ENCODE results near the gene NCBP1. TPM values are rescaled to one million over a fixed set of nuclear protein-coding genes. Genes with fewer than 3 reads are reported as not detected.

Gene NCBP1
- polyA plus RNA-seq, 1 of the 3 experiments (the other 2 are of a cell fraction), result 11.3 TPM

DNA sequence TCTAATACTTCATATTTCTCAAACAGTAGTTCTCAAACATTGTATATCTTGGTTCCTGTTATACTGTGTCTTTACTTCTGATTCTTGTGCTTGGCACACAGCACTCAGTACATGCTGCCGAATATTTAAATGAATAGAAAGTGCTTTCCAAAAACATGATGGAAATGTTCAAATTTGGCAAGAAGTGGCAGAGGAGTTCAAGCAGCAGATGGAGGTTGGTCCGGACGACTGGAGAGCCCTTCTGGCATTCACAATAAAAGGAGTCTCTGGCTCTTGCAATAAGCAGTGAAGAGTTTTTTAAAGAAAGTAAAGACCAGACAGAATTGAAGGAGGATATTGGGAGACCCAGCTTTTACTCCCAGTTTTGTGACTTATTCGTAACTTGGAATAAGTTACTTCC lies 36.7 kb upstream of the NCBP1 start:
- Histone ChIP-seq H3F3A (replicated peaks; ENCODE audit: insufficient read depth) (no peaks in the 10 kb centered on the region), H3K27me3 (ENCODE audit: insufficient read depth) (no peaks in the 10 kb centered on the region), H3K9me3 (no peaks in the 10 kb centered on the region), H3K36me3 (replicated peaks in 1 of 2; ENCODE audit: control insufficient read depth in 1 of 2, insufficient read depth in 2 of 2, low read length in 1 of 2) (peaks cover 0 to 29% of the 10 kb centered on the region in 2 experiments), H4K20me1 (ENCODE audit: insufficient read depth) (no peaks in the 10 kb centered on the region), H3K4me1 (ENCODE audit: control insufficient read depth in 1 of 2, insufficient read depth in 2 of 2, low read depth in 1 of 2, low read length in 1 of 2) (peaks cover 0 to 35% of the 10 kb centered on the region in 2 experiments; a peak in 2 of 4 replicates), H3K79me2 (ENCODE audit: insufficient read depth) (no peaks in the 10 kb centered on the region), H3K4me3 (ENCODE audit: low read depth in 2 of 2, low read length in 1 of 2) (no peak overlapping the region), H3K9ac (no peak overlapping the region), H3K4me2 (no peak overlapping the region), H3K9me2 (no peaks in the 10 kb centered on the region), H3K27ac (ENCODE audit: low read depth in 2 of 2, low read length in 1 of 2) (0 out of 4 replicates have a peak overlapping the region, but pooled peaks of 1 of the 2 experiments have one; percentile 9), H2AFZ (ENCODE audit: low read depth) (no peak overlapping the region)
- TF ChIP-seq FOSL2 (IDR thresholded peaks at IDR 0.05; ENCODE audit: borderline replicate concordance, low read depth), result no peak
- TF ChIP-seq, protein P1, sequence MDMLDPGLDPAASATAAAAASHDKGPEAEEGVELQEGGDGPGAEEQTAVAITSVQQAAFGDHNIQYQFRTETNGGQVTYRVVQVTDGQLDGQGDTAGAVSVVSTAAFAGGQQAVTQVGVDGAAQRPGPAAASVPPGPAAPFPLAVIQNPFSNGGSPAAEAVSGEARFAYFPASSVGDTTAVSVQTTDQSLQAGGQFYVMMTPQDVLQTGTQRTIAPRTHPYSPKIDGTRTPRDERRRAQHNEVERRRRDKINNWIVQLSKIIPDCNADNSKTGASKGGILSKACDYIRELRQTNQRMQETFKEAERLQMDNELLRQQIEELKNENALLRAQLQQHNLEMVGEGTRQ (IDR thresholded peaks at IDR 0.05; ENCODE audit: borderline replicate concordance, low read depth, low read length), result no peak
- TF ChIP-seq TCF12 (IDR thresholded peaks at IDR 0.05), result no peak
- no peak for TF ChIP-seq RCOR1 (IDR thresholded peaks at IDR 0.05; ENCODE audit: low read length)
- ChIA-PET POLR2A (interaction anchor here (0.6 kb wide), 1 partner anchor 87 kb away, joined by 4 read pairs; no protein-coding TSS in a partner anchor), CTCF (interaction anchor here (4.1 to 28.6 kb wide), 5 partner anchors 16 to 127 kb away, joined by 26 to 677 read pairs (median 101); partner anchors contain the start of gene TMOD1)
- no peak for DNase-seq
- WGBS (ENCODE audit: low lambda C conversion rate), result 92% methylated on average over 4 of the region's 4 CpGs

DNA sequence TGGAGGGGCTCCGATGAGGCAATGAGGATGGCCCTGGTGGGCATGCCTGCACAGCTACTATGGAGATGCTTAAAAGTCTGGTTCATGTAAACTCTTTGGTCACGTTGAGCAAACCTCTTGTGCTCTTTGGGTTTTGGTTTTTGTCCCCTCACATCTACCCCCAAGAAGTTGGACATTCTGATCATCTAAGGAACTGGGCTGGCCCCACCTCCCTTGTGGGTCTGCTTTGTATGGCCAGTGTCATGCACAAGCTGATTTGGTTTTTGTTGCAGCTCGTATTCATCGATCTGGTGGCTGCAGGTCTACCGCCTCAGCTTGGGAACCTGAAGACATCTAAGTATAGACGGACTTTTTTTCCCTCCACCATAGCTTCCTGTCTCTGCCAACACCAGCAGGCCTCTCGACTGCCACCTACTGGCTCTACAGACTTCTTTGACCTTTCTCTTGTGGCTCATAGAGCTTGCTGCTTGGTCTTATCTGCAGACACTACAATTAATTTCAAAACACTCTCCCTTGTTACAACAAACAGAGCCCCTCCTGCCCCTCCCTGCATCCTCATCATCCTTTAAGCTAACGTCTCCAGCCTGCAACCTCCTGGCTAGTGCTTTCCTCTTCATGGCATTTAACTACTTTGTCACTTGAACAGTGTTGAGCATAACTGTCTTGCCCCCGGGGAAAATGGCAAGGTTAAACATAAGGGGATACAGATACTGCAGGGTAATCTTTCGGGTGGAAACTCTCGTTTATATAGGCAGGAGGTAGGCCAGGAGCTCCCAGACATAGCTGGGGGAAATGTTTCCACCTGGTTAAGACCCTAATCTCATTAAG lies 34.9 kb upstream of the NCBP1 start:
- peak; percentile 71 for DNase-seq
- no peaks in the 10 kb centered on the region for H3K27me3 ChIP-seq (ENCODE audit: insufficient read depth)
- no peak overlapping the region for H3K4me3 ChIP-seq (ENCODE audit: low read depth in 2 of 2, low read length in 1 of 2)
- no peaks in the 10 kb centered on the region for H3K79me2 ChIP-seq (ENCODE audit: insufficient read depth)
- H2AFZ ChIP-seq (ENCODE audit: low read depth), result no peak overlapping the region
- TF ChIP-seq POLR2AphosphoS5 (IDR thresholded peaks at IDR 0.05; ENCODE audit: low read depth, low read length), result 0 out of 2 replicates have a peak, but pooled peaks have one; percentile 17
- no peak for TF ChIP-seq ELF1 (IDR thresholded peaks at IDR 0.05)
- TF ChIP-seq, protein P2, sequence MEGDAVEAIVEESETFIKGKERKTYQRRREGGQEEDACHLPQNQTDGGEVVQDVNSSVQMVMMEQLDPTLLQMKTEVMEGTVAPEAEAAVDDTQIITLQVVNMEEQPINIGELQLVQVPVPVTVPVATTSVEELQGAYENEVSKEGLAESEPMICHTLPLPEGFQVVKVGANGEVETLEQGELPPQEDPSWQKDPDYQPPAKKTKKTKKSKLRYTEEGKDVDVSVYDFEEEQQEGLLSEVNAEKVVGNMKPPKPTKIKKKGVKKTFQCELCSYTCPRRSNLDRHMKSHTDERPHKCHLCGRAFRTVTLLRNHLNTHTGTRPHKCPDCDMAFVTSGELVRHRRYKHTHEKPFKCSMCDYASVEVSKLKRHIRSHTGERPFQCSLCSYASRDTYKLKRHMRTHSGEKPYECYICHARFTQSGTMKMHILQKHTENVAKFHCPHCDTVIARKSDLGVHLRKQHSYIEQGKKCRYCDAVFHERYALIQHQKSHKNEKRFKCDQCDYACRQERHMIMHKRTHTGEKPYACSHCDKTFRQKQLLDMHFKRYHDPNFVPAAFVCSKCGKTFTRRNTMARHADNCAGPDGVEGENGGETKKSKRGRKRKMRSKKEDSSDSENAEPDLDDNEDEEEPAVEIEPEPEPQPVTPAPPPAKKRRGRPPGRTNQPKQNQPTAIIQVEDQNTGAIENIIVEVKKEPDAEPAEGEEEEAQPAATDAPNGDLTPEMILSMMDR (IDR thresholded peaks at IDR 0.05), result peak; percentile 88
- peak; percentile 34 for TF ChIP-seq CHD2 (IDR thresholded peaks at IDR 0.05; ENCODE audit: low read length, partially characterized antibody)
- TF ChIP-seq RAD21 (IDR thresholded peaks at IDR 0.05; ENCODE audit: low read length), result peak; percentile 81
- no peak for TF ChIP-seq FOXM1 (IDR thresholded peaks at IDR 0.05; ENCODE audit: low read depth)
- TF ChIP-seq SMC3 (IDR thresholded peaks at IDR 0.05; ENCODE audit: low read depth, low read length), result peak; percentile 88
- TF ChIP-seq TCF12 (IDR thresholded peaks at IDR 0.05), result no peak
- no peak for TF ChIP-seq MEF2A (IDR thresholded peaks at IDR 0.05; ENCODE audit: borderline replicate concordance, low read depth)
- no peak overlapping the region for H3K9ac ChIP-seq
- WGBS (ENCODE audit: low lambda C conversion rate), result 14% methylated on average over 11 of the region's 11 CpGs
- no peak overlapping the region for H3K4me2 ChIP-seq
- H4K20me1 ChIP-seq (ENCODE audit: insufficient read depth), result no peaks in the 10 kb centered on the region
- H3K4me1 ChIP-seq (ENCODE audit: control insufficient read depth in 1 of 2, insufficient read depth in 2 of 2, low read depth in 1 of 2, low read length in 1 of 2), result peaks cover 0 to 34% of the 10 kb centered on the region in 2 experiments; a peak in 2 of 4 replicates
- peaks cover 4 to 42% of the 10 kb centered on the region in 2 experiments for H3K36me3 ChIP-seq (replicated peaks in 1 of 2; ENCODE audit: control insufficient read depth in 1 of 2, insufficient read depth in 2 of 2, low read length in 1 of 2)
- H3F3A ChIP-seq (replicated peaks; ENCODE audit: insufficient read depth), result no peaks in the 10 kb centered on the region
- H3K9me2 ChIP-seq, result no peaks in the 10 kb centered on the region
- CTCF ChIA-PET, result interaction anchor here (0.6 to 28.6 kb wide), 40 partner anchors 9 to 742 kb away, joined by 3 to 677 read pairs (median 8); partner anchors contain the start of genes NCBP1, TMOD1 and TSTD2
- peak overlapping the region in 1 of 2 experiments; percentile 58; a peak in 2 of 4 replicates for H3K27ac ChIP-seq (ENCODE audit: low read depth in 2 of 2, low read length in 1 of 2)
- no peaks in the 10 kb centered on the region for H3K9me3 ChIP-seq
- POLR2A ChIA-PET, result interaction anchor here (0.8 to 1.9 kb wide), 9 partner anchors 17 to 131 kb away, joined by 3 to 10 read pairs (median 5); partner anchors contain the start of genes NCBP1, TMOD1 and TSTD2

Measured in SK-N-SH (cell line).